Stimulated activated CD8-positive, alpha-beta memory T cell treated with anti-CD3 and anti-CD28 coated beads, Interleukin-15, amount 100 ng/mL, for 1 hour (primary cell): Measurements from ENCODE around the gene PLEKHG5.

Source experiments
- DNase-seq: peaks from one replicate; pipeline ENCODE4 v3.0.0-alpha.2; 2020; ENCODE audit warnings: low read depth

PLEKHG5 gene

GRCh38 chr1:6491480-6491962 is at the start of gene PLEKHG5:
PLEKHG5 (minus strand) TSS chr1:6491667; CDS start chr1:6477571, 14,096 bp downstream.
- no peak for DNase-seq

- no peak for DNase-seq
Measured at GRCh38 chr1:6538956-6539355, 47.5 kb upstream of the PLEKHG5 start.

GRCh38 chr1:6536291-6536690 is 44.8 kb upstream of the PLEKHG5 start:
- no peak for DNase-seq

GRCh38 chr1:6535214-6535613 is 43.7 kb upstream of the PLEKHG5 start:
- DNase-seq, result no peak

GRCh38 chr1:6534248-6534822 is 42.9 kb upstream of the PLEKHG5 start:
- DNase-seq, result no peak

GRCh38 chr1:6531996-6532395 is 40.5 kb upstream of the PLEKHG5 start:
- no peak for DNase-seq

- no peak for DNase-seq
Measured at GRCh38 chr1:6530504-6531160, 39.2 kb upstream of the PLEKHG5 start.

- DNase-seq, result no peak
Measured at GRCh38 chr1:6528492-6528891, 37.0 kb upstream of the PLEKHG5 start.

GRCh38 chr1:6526316-6526715 is 34.8 kb upstream of the PLEKHG5 start:
- DNase-seq, result no peak

- no peak for DNase-seq
Measured at GRCh38 chr1:6523566-6523965, 32.1 kb upstream of the PLEKHG5 start.

- no peak for DNase-seq
Measured at GRCh38 chr1:6521536-6521935, 30.1 kb upstream of the PLEKHG5 start.

GRCh38 chr1:6519935-6520671 is 28.6 kb upstream of the PLEKHG5 start:
- no peak for DNase-seq

GRCh38 chr1:6519491-6519934 is 28.0 kb upstream of the PLEKHG5 start:
- DNase-seq, result no peak

- no peak for DNase-seq
Measured at GRCh38 chr1:6517435-6517851, 26.0 kb upstream of the PLEKHG5 start.

- DNase-seq, result no peak
Measured at GRCh38 chr1:6515771-6516170, 24.3 kb upstream of the PLEKHG5 start.

GRCh38 chr1:6513320-6513801 is 21.9 kb upstream of the PLEKHG5 start:
- no peak for DNase-seq

- no peak for DNase-seq
Measured at GRCh38 chr1:6512908-6513280, 21.4 kb upstream of the PLEKHG5 start.

GRCh38 chr1:6512245-6512907 is 20.9 kb upstream of the PLEKHG5 start:
- DNase-seq, result no peak

- no peak for DNase-seq
Measured at GRCh38 chr1:6511561-6512244, 20.2 kb upstream of the PLEKHG5 start.

GRCh38 chr1:6511056-6511455 is 19.6 kb upstream of the PLEKHG5 start:
- no peak for DNase-seq

- no peak for DNase-seq
Measured at GRCh38 chr1:6510493-6510892, 19.0 kb upstream of the PLEKHG5 start.

GRCh38 chr1:6509919-6510291 is 18.4 kb upstream of the PLEKHG5 start:
- no peak for DNase-seq
